ENCODE measurements around the gene CD80. TPM values are rescaled to one million over a fixed set of nuclear protein-coding genes. Genes with fewer than 3 reads are reported as not detected.

The CD80 gene
- total RNA-seq, 1 experiment from 2014 or later = not detected

DNA sequence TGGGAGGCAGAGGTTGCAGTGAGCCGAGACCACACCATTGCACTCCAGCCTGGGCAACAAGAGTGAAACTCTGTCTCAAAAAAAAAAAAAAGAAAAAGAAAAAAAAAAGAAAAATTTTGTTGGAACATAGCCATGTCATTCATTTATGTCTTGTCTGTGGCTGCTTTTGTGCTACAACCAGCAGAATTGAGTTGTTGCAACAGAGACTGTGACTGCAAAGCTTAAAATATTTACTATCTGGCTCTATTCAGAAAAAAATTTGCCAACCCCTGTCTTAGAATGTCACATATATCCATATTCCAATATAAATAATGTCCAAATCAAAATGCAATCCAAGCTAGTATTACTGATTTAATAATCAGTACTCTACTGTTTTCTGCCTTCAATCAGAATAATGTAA is 25.1 kb downstream of the CD80 start:
- no peaks in the 10 kb centered on the region for H3K9me3 ChIP-seq (ENCODE audit: control insufficient read depth in 1 of 2, insufficient read depth in 1 of 2, low read depth in 1 of 2, low read length in 2 of 2)
- ATAC-seq (no peak), DNase-seq (ENCODE audit: low read depth, low spot score) (no peak)
- ChIA-PET CTCF (no interaction called here), POLR2A (no interaction called here), RAD21 (ENCODE audit: low non-redundant PET in 1 of 2, low total read pairs in 2 of 2, uncharacterized antibody in 2 of 2, unreplicated experiment in 2 of 2) (interaction anchor here in 1 of 2 experiments (0.7 kb wide), 1 partner anchor 34 kb away, joined by 3 read pairs; no protein-coding TSS in a partner anchor)
- H3K4me2 ChIP-seq (ENCODE audit: low read length) = no peak overlapping the region
- no peaks in the 10 kb centered on the region for H4K20me1 ChIP-seq (ENCODE audit: insufficient read depth)
- intact Hi-C loops (cut with micrococcal nuclease) = no loop called here
- TF ChIP-seq SIN3A (IDR thresholded peaks at IDR 0.05; ENCODE audit: low read depth) = no peak
- TF ChIP-seq EZH2 (IDR thresholded peaks at IDR 0.05) = no peak
- TF ChIP-seq, protein P1, sequence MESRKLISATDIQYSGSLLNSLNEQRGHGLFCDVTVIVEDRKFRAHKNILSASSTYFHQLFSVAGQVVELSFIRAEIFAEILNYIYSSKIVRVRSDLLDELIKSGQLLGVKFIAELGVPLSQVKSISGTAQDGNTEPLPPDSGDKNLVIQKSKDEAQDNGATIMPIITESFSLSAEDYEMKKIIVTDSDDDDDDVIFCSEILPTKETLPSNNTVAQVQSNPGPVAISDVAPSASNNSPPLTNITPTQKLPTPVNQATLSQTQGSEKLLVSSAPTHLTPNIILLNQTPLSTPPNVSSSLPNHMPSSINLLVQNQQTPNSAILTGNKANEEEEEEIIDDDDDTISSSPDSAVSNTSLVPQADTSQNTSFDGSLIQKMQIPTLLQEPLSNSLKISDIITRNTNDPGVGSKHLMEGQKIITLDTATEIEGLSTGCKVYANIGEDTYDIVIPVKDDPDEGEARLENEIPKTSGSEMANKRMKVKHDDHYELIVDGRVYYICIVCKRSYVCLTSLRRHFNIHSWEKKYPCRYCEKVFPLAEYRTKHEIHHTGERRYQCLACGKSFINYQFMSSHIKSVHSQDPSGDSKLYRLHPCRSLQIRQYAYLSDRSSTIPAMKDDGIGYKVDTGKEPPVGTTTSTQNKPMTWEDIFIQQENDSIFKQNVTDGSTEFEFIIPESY (IDR thresholded peaks at IDR 0.05; ENCODE audit: extremely low read depth, insufficient replicate concordance, low read length) = no peak
- no peak for TF ChIP-seq ELF1 (IDR thresholded peaks at IDR 0.05; ENCODE audit: borderline replicate concordance, low read depth)
- no peak for TF ChIP-seq FOSL1 (IDR thresholded peaks at IDR 0.05; ENCODE audit: low read depth)
- TF ChIP-seq, protein P2, sequence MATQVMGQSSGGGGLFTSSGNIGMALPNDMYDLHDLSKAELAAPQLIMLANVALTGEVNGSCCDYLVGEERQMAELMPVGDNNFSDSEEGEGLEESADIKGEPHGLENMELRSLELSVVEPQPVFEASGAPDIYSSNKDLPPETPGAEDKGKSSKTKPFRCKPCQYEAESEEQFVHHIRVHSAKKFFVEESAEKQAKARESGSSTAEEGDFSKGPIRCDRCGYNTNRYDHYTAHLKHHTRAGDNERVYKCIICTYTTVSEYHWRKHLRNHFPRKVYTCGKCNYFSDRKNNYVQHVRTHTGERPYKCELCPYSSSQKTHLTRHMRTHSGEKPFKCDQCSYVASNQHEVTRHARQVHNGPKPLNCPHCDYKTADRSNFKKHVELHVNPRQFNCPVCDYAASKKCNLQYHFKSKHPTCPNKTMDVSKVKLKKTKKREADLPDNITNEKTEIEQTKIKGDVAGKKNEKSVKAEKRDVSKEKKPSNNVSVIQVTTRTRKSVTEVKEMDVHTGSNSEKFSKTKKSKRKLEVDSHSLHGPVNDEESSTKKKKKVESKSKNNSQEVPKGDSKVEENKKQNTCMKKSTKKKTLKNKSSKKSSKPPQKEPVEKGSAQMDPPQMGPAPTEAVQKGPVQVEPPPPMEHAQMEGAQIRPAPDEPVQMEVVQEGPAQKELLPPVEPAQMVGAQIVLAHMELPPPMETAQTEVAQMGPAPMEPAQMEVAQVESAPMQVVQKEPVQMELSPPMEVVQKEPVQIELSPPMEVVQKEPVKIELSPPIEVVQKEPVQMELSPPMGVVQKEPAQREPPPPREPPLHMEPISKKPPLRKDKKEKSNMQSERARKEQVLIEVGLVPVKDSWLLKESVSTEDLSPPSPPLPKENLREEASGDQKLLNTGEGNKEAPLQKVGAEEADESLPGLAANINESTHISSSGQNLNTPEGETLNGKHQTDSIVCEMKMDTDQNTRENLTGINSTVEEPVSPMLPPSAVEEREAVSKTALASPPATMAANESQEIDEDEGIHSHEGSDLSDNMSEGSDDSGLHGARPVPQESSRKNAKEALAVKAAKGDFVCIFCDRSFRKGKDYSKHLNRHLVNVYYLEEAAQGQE (IDR thresholded peaks at IDR 0.05; ENCODE audit: low read depth) = no peak
- no peak for TF ChIP-seq POLR2AphosphoS5 (IDR thresholded peaks at IDR 0.05; ENCODE audit: low read depth, low read length)
- no peak for TF ChIP-seq CBX3 (IDR thresholded peaks at IDR 0.05; ENCODE audit: low read depth)
- H3K27me3 ChIP-seq (ENCODE audit: insufficient read depth, low read length) = no peaks in the 10 kb centered on the region
- no peak overlapping the region for H3K4me3 ChIP-seq (replicated peaks in 1 of 2; ENCODE audit: low read depth in 1 of 2, low read length in 2 of 2)
- H3K9ac ChIP-seq (ENCODE audit: low read length) = no peak overlapping the region
- no peaks in the 10 kb centered on the region for H3K9me2 ChIP-seq (ENCODE audit: insufficient read depth)
- no peaks in the 10 kb centered on the region for H3K36me3 ChIP-seq (ENCODE audit: control insufficient read depth in 1 of 2, insufficient read depth in 2 of 2, low read length in 2 of 2)
- H3K79me2 ChIP-seq (ENCODE audit: insufficient read depth, low read length) = no peaks in the 10 kb centered on the region
- no peak overlapping the region for H3K27ac ChIP-seq (ENCODE audit: low read depth, low read length)
- BruUV-seq (replicated peaks) = no TSS peak
- no peaks in the 10 kb centered on the region for H3K4me1 ChIP-seq (ENCODE audit: control insufficient read depth in 1 of 2, insufficient read depth in 2 of 2, low read length in 2 of 2)
- H2AFZ ChIP-seq (ENCODE audit: low read depth, low read length, poor library complexity, severe bottlenecking) = no peak overlapping the region
